Measurements from ENCODE around the gene EMP3.
"Not testable (repeated sequence)": the region's sequence is repeated elsewhere in the genome, so short reads cannot be mapped to it uniquely, and the experiment has no call there.

The EMP3 gene

GRCh38 chr19:48325265-48325910, at the start of gene EMP3:
EMP3 (plus strand) TSS chr19:48325552; CDS start chr19:48326845, 1,293 bp downstream.
- peak; percentile 79 to 80 for DNase-seq (ENCODE audit: low read depth in 2 of 2)

- DNase-seq (ENCODE audit: low read depth in 2 of 2), result no peak
Observed at GRCh38 chr19:48279747-48280146, 45.6 kb upstream of the EMP3 start.

GRCh38 chr19:48283908-48284307, 41.4 kb upstream of the EMP3 start:
- DNase-seq (ENCODE audit: low read depth in 2 of 2), result peak; percentile 69 to 71

- no peak for DNase-seq (ENCODE audit: low read depth in 2 of 2)
Observed at GRCh38 chr19:48284896-48285295, 40.5 kb upstream of the EMP3 start.

GRCh38 chr19:48287748-48288147, 37.6 kb upstream of the EMP3 start:
- DNase-seq (ENCODE audit: low read depth in 2 of 2), result no peak

- no peak for DNase-seq (ENCODE audit: low read depth in 2 of 2)
Observed at GRCh38 chr19:48290401-48290770, 35.0 kb upstream of the EMP3 start.

GRCh38 chr19:48290771-48291488, 34.4 kb upstream of the EMP3 start:
- peak in 1 of 2 experiments; percentile 57 for DNase-seq (ENCODE audit: low read depth in 2 of 2)

GRCh38 chr19:48291489-48291815, 33.9 kb upstream of the EMP3 start:
- not testable (repeated sequence) for DNase-seq (ENCODE audit: low read depth in 2 of 2)

- DNase-seq (ENCODE audit: low read depth in 2 of 2), result peak in 1 of 2 experiments; percentile 57
Observed at GRCh38 chr19:48292798-48293197, 32.6 kb upstream of the EMP3 start.

- no peak for DNase-seq (ENCODE audit: low read depth in 2 of 2)
Observed at GRCh38 chr19:48295458-48295857, 29.9 kb upstream of the EMP3 start.

GRCh38 chr19:48296963-48297734, 28.2 kb upstream of the EMP3 start:
- no peak for DNase-seq (ENCODE audit: low read depth in 2 of 2)

GRCh38 chr19:48297975-48298374, 27.4 kb upstream of the EMP3 start:
- no peak for DNase-seq (ENCODE audit: low read depth in 2 of 2)

- DNase-seq (ENCODE audit: low read depth in 2 of 2), result no peak
Observed at GRCh38 chr19:48301886-48302599, 23.3 kb upstream of the EMP3 start.

GRCh38 chr19:48302600-48302959, 22.8 kb upstream of the EMP3 start:
- DNase-seq (ENCODE audit: low read depth in 2 of 2), result no peak

- DNase-seq (ENCODE audit: low read depth in 2 of 2), result no peak
Observed at GRCh38 chr19:48303367-48303766, 22.0 kb upstream of the EMP3 start.

GRCh38 chr19:48303866-48304265, 21.5 kb upstream of the EMP3 start:
- DNase-seq (ENCODE audit: low read depth in 2 of 2), result no peak

- DNase-seq (ENCODE audit: low read depth in 2 of 2), result no peak
Observed at GRCh38 chr19:48308631-48309586, 16.4 kb upstream of the EMP3 start.

GRCh38 chr19:48309731-48310130, 15.6 kb upstream of the EMP3 start:
- not testable (repeated sequence) for DNase-seq (ENCODE audit: low read depth in 2 of 2)

- no peak for DNase-seq (ENCODE audit: low read depth in 2 of 2)
Observed at GRCh38 chr19:48310227-48310626, 15.1 kb upstream of the EMP3 start.

GRCh38 chr19:48311384-48311783, 14.0 kb upstream of the EMP3 start:
- no peak for DNase-seq (ENCODE audit: low read depth in 2 of 2)

- DNase-seq (ENCODE audit: low read depth in 2 of 2), result no peak
Observed at GRCh38 chr19:48315712-48316111, 9.6 kb upstream of the EMP3 start.
